GM12873 (cell line): ENCODE data around the gene CWC27.
A peak's percentile ranks its signal among the peaks of the same experiment; 100 is the strongest.

Source experiments
- CTCF ChIP-seq: IDR thresholded peaks from 2 replicates; pipeline ENCODE4 v1.5.1; 2012; ENCODE audit warnings: low read depth, mild to moderate bottlenecking, moderate library complexity, low read length, control low read depth; ENCODE audit not compliant: insufficient read depth; ENCODE audit errors: missing control alignments

The CWC27 gene

GRCh38 chr5:64807520-64807919 is 38.8 kb downstream of the CWC27 start:
- TF ChIP-seq CTCF = no peak

DNA sequence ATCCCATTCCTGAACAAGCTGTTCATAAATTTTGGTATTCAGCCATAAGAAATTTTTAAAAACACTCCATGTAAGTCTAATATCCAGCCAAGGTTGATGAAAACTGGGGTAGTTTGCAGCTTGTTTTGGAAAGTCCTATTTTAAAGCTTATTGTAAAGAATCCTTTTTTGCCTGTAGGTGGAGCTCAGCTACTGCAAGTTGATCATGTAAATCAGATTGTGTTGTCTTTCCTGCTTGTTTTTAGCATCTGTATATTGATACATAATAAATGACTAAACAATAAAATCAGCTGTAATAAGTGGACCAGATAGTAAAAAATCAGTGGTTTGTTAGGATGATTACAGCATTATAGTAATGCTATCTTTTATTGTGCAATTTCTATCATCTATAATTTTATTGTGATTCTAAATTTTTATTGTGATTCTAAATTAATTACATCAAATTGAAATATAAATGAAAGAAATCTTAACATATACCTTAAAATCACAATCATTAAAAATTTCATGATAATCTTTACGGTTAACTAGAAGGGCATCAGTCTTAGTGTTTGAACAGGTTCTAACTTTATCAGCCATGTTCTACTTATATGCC is 42.4 kb downstream of the CWC27 start:
- peak; percentile 65 for TF ChIP-seq CTCF

DNA sequence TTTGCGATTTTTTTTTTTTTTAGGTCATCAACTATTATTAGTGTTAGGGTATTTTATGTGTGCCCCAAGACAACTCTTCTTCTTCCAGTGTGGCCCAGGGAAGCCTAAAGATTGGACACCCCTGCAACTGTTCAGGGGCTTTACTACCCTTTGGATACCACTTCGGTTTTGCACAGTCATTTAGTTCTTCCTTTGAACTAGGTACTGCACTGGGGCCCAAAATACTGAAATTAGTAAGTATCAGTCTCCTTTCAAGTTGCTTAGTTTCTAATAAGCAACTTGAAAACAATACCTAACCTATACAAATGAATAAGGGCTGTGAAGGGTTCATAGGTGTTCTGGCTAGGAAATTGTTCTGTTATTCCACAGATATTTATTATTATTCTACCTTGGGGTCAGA is 45.3 kb downstream of the CWC27 start:
- no peak for TF ChIP-seq CTCF

DNA sequence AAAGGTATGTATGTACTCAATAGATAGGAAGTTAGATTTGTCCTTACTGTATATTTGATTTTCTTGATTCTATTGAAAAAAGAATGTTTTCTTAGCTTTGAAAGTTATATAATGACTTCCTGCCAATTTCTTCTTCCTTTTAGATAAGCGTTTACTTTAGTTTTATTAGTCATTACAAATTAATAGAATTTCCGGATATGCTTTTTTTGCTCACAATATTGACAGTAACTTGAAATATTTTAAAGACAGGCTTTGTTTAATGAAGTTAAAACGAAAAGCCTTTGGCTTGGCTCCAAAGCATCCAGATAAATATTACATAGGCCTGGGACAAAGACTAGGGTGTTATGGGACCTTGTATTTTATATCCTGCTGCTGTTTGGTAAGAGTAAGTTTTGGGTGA is 49.5 kb downstream of the CWC27 start:
- no peak for TF ChIP-seq CTCF

DNA sequence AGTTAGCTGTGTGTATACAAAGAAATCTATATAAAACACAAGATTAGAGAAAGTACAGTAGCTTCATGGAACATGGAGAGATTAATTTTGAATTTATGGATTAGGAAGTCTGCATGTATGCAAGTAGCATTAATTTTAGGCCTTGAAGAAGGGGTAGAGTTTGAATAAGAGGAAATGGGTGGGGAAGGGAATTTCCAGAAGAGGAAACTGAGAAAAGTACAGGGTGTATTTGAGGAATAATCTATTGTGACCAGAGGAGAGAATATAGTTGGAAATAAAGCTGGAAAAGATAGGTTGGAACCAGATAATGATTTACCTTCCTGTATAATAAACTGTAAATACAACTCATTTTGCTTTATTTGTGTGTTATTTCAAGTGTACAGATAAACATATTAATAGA is 53.6 kb downstream of the CWC27 start:
- no peak for TF ChIP-seq CTCF

DNA sequence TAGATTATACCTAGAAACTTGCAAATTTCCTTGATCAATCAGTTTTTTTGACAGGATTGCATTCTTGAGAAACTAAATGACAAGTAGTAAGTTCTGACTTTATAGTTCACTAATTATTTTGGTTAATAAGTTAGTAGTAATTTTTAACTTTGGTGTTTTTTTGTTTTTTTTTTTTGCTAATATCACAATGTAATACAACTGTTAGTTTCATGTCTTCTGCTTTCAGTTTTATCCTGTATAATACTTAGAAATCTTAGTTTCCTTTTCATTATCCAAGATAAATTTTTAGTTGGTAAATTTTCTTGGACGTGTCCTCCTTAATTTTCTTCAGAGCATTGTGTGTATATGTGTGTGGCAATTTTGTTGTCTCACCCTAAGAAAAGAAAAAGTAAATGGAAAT is 57.8 kb downstream of the CWC27 start:
- TF ChIP-seq CTCF = no peak

DNA sequence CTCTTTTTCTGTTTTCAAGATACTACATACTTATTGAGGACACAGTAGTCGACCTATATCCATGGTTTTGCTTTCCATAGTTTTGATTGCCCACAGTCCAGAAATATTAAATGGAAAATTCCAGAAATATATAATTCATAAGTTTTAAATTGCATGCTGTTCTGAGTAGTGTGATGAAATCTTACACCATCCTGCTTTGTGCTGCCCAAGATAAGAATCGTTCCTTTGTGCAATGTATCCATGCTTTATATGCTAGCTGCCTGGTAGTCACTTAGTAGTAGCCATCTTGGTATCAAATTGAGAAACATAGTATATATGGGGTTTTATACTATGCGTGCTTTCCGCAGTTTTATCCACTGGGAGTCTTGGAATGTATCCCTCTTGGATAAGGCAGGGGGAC is 59.0 kb downstream of the CWC27 start:
- no peak for TF ChIP-seq CTCF
